Stimulated activated CD8-positive, alpha-beta memory T cell treated with anti-CD3 and anti-CD28 coated beads, Interleukin-7, amount 100 ng/mL, for 48 hours (primary cell): ENCODE results near the gene CREB5.
"Not testable (repeated sequence)": the region's sequence is repeated elsewhere in the genome, so short reads cannot be mapped to it uniquely, and the experiment has no call there.

Experiments used
- DNase-seq, 2 donors: peaks; one replicate each; pipeline ENCODE4 v3.0.0-alpha.2; 2020; ENCODE audit warnings: low read depth in 1 of 2; ENCODE audit errors: extremely low read depth in 1 of 2

Gene CREB5

GRCh38 chr7:28761505-28761904 lies 349.2 kb downstream of the CREB5 start:
- DNase-seq, result no peak

- DNase-seq, result no peak
Measured at GRCh38 chr7:28762651-28763050, 350.3 kb downstream of the CREB5 start.

- DNase-seq, result no peak
Measured at GRCh38 chr7:28766359-28766758, 354.0 kb downstream of the CREB5 start.

- DNase-seq, result no peak
Measured at GRCh38 chr7:28767356-28767755, 355.0 kb downstream of the CREB5 start.

GRCh38 chr7:28768577-28769147 lies 356.3 kb downstream of the CREB5 start:
- DNase-seq, result no peak

- DNase-seq, result no peak
Measured at GRCh38 chr7:28771906-28772622, 359.7 kb downstream of the CREB5 start.

GRCh38 chr7:28773423-28774145 lies 361.3 kb downstream of the CREB5 start:
- DNase-seq, result no peak

GRCh38 chr7:28774261-28774988 lies 362.1 kb downstream of the CREB5 start:
- DNase-seq, result no peak

- no peak for DNase-seq
Measured at GRCh38 chr7:28776463-28777157, 364.3 kb downstream of the CREB5 start.

GRCh38 chr7:28778786-28779185 lies 366.5 kb downstream of the CREB5 start:
- no peak for DNase-seq

- no peak for DNase-seq
Measured at GRCh38 chr7:28779954-28780353, 367.6 kb downstream of the CREB5 start.

- DNase-seq, result no peak
Measured at GRCh38 chr7:28782362-28782761, 370.0 kb downstream of the CREB5 start.

- no peak for DNase-seq
Measured at GRCh38 chr7:28784171-28784902, 372.0 kb downstream of the CREB5 start.

GRCh38 chr7:28785041-28785995 lies 373.0 kb downstream of the CREB5 start:
- no peak for DNase-seq

GRCh38 chr7:28786156-28786555 lies 373.8 kb downstream of the CREB5 start:
- not testable (repeated sequence) for DNase-seq

GRCh38 chr7:28787106-28787505 lies 374.8 kb downstream of the CREB5 start:
- no peak for DNase-seq

- DNase-seq, result no peak
Measured at GRCh38 chr7:28790467-28790866, 378.1 kb downstream of the CREB5 start.

- DNase-seq, result no peak
Measured at GRCh38 chr7:28792858-28793257, 380.5 kb downstream of the CREB5 start.
